GM10248 (cell line): ENCODE data around the gene PODXL.
"Not testable (repeated sequence)": the region's sequence is repeated elsewhere in the genome, so short reads cannot be mapped to it uniquely, and the experiment has no call there.

Experiments used
- CTCF ChIA-PET: fragments of 300-600 bp; sonication (Branson Sonifier 250); formaldehyde crosslinking; extraction: SDS; loops from one replicate; lab custom pipeline; 2021; ENCODE audit warnings: antibody characterized with exemption; lab: Yijun Ruan, JAX
- POLR2A ChIA-PET: fragments of 350-650 bp; sonication (Branson Sonifier 250); formaldehyde crosslinking; extraction: SDS; loops from one replicate; lab custom pipeline; 2020; ENCODE audit warnings: antibody characterized with exemption; lab: Yijun Ruan, JAX
- DNase-seq: peaks from one replicate; pipeline ENCODE4 v3.0.0; 2012; ENCODE audit errors: extremely low spot score
- TF ChIP-seq, protein P1 (sequence below): IDR thresholded peaks from 2 replicates; pipeline ENCODE4 v1.5.1; 2012; ENCODE audit warnings: mild to moderate bottlenecking, low read depth; ENCODE audit errors: extremely low read depth, missing control alignments, control extremely low read depth

Gene PODXL

DNA sequence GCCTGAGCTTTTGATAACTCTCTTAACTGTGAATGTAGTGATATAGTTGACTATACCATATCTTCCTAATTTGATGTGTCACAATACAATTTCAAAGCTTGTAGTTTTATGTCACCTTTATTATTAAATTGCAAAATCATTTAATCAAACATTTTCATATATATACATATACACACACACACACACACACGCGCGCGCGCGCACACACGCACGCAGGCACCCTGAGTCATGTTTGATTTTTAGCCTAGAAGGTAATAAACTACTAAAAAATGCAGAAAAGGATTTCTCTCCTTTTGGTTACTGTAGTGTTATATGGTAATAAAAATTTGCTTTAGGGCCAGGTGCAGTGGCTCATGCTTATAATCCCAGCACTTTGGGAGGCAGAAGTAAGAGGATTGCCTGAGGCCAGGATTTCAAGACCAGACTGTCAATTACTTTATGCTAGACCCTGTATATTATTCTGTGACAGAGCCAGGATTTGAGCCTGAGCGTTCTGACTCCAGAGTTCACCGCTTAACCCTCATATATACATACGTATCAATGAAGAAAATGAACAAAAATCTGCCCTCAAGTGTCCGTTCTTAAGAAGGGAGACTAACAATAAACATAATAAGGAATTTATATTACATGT, 89.6 kb downstream of the PODXL start:
- POLR2A ChIA-PET: no interaction called here
- CTCF ChIA-PET: interaction anchor here (1.1 to 1.3 kb wide), 3 partner anchors 13 to 22 kb away, joined by 3 to 5 read pairs (median 4); no protein-coding TSS in a partner anchor
- TF ChIP-seq, protein P1, sequence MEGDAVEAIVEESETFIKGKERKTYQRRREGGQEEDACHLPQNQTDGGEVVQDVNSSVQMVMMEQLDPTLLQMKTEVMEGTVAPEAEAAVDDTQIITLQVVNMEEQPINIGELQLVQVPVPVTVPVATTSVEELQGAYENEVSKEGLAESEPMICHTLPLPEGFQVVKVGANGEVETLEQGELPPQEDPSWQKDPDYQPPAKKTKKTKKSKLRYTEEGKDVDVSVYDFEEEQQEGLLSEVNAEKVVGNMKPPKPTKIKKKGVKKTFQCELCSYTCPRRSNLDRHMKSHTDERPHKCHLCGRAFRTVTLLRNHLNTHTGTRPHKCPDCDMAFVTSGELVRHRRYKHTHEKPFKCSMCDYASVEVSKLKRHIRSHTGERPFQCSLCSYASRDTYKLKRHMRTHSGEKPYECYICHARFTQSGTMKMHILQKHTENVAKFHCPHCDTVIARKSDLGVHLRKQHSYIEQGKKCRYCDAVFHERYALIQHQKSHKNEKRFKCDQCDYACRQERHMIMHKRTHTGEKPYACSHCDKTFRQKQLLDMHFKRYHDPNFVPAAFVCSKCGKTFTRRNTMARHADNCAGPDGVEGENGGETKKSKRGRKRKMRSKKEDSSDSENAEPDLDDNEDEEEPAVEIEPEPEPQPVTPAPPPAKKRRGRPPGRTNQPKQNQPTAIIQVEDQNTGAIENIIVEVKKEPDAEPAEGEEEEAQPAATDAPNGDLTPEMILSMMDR: no peak
- DNase-seq: no peak

DNA sequence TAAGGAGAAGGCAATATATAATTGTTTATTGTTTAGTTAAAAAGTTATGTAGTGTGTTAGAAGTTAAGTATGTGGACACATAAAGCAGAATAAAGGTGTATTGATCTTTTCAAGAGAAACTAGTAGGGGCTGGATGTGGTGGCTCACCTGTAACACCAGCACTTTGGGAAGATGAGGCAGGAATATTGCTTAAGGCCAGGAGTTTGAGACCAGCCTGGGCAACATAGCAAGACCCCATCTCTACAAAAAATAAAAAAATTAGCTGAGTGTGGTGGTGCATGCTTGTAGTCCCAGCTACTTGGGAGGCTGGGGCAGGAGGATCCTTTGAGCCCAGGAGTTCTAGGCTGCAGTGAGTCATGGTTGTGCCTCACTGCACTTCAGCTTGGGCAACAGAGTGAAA, 93.7 kb downstream of the PODXL start:
- CTCF ChIA-PET: interaction anchor here (1.7 kb wide), 1 partner anchor 10 kb away, joined by 6 read pairs; no protein-coding TSS in a partner anchor
- POLR2A ChIA-PET, DNase-seq: not testable (repeated sequence)

DNA sequence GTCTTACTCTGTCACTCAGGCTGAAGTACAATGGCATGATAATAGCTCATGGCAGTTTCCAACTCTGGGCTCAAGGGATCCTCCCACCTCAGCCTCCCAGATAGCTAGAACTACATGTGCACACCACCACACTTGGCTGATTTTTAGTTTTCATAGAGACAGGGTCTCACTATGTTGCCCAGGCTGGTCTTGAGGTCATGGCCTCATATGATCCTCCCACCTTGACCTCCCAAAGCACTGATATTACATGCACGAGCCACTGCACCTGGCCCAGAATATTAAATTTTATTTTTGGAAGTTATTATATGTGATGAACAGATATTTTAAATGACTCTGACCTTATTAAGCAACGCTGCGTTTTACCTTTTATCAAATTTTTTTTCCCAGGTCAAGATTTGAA, 94.4 kb downstream of the PODXL start:
- no peak for DNase-seq
- ChIA-PET POLR2A (no interaction called here), CTCF (no interaction called here)
- TF ChIP-seq, protein P1: no peak

DNA sequence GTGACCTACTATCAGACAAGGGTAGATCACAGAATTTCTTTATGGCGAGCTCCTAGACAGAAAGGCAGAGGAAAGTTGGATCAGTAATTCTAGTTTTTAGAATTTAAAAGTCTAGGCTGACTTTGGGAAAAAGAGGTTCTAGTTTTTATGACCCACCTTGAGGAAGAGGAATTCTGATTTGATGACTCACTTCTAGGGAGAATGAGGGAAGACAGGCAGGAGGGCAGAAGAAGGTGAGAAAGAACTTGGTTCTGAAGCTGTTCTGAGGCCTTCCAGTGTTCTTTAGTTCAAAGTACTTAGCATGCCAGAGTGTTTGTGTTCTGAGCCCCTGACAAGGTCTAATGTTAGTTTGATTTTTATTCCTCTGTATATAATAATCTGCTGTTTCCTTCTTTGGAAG, 97.2 kb downstream of the PODXL start:
- ChIA-PET POLR2A (no interaction called here), CTCF (interaction anchor here (1.1 to 1.7 kb wide), 2 partner anchors 8 to 537 kb away, joined by 3 to 5 read pairs; no protein-coding TSS in a partner anchor)
- no peak for DNase-seq
- TF ChIP-seq, protein P1: no peak

DNA sequence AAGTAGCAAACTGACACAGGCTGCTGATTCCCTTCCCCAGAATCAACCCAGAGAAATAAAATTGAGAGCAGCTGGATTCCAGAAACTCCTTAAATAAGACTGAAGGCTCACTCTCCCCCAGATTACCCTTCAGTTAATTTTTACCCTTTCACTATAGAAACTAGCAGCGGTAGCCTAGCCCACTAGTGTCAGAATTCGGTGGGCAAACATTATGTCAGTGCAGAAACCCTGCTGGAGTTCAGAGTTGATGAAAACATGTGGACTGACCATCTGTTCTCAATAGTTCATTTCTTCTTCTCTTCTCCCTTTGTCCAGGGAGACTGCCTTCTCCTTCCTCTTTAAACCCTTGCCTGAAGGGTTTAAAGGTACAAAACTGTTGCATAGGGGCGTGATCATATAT, 100.1 kb downstream of the PODXL start:
- ChIA-PET POLR2A (no interaction called here), CTCF (no interaction called here)
- TF ChIP-seq, protein P1: no peak
- no peak for DNase-seq

DNA sequence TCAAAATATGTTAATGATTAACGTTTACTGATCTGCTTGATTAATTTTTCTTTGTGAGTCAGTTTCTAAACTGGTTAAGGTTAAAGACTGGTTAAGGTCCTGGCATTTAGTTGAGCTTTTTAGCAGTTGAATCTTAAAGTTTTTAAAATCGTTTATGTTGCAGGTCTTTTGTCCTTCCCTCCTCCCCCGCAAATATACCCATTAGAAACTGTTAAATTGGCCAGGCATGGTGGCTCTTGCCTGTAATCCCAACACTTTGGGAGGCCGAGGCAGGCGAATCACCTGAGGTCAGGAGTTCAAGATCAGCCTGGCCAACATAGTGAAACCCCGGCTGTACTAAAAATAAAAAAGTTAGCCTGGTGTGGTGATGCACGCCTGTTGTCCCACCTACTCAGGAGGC, 100.9 kb downstream of the PODXL start:
- ChIA-PET CTCF (interaction anchor here (1.3 kb wide), 1 partner anchor 13 kb away, joined by 3 read pairs; no protein-coding TSS in a partner anchor), POLR2A (no interaction called here)
- no peak for DNase-seq
- TF ChIP-seq, protein P1: no peak

DNA sequence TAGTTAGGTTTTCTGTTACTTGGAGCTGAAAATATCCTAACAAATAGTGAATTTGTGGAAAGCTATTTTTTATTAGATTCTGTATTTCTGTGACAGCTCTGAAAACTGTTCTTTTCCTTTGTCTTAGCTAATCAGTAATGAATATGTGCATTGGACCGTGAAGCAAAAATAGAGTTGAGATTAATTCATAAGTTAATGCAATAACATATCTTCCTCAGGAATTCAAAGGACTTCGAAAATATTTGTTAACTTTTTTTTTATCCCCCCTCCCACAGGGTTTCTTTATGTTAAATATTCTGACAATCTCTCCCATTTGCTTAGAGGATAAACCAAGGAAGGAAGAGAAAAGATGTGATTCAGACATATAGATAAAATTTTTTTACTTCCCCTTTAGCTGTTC, 101.4 kb downstream of the PODXL start:
- DNase-seq: no peak
- CTCF ChIA-PET: interaction anchor here (1.3 kb wide), 1 partner anchor 12 kb away, joined by 3 read pairs; no protein-coding TSS in a partner anchor
- POLR2A ChIA-PET: interaction anchor here (0.5 kb wide), 1 partner anchor 509 kb away, joined by 3 read pairs; no protein-coding TSS in a partner anchor
- TF ChIP-seq, protein P1: no peak
